Ammon's horn (tissue), 1 donor: ENCODE results near the gene RGS6.

Experiments used
- DNase-seq: peaks from one replicate; pipeline ENCODE4 v3.0.0-alpha.2; 2016; ENCODE audit warnings: low spot score

RGS6 gene

DNA sequence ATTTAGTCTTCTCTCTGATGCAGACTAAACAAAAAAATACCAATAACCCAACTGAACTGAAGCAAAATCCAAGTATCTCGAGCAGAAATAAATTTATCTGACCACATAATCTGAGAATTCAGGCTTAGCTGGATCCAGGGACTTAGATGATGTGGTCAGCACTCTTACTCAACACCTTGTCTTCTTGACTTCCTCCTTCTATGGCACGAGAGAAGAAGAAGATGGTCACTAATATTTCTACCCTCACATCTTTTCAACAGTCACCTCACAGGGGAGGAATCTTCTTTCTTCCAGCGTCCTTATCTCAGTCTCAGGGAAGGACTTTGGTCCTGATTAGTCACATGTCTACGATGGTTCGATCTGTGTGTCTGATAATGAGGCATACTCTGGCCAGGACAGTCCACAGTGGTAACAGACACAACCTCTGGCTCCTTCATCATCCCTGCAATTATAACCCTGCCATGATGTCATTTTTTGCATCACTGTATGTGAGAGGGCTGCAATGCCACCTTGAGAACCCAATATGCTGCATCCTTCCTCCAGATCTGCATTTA, 15.8 kb downstream of the RGS6 start:
- no peak for DNase-seq

DNA sequence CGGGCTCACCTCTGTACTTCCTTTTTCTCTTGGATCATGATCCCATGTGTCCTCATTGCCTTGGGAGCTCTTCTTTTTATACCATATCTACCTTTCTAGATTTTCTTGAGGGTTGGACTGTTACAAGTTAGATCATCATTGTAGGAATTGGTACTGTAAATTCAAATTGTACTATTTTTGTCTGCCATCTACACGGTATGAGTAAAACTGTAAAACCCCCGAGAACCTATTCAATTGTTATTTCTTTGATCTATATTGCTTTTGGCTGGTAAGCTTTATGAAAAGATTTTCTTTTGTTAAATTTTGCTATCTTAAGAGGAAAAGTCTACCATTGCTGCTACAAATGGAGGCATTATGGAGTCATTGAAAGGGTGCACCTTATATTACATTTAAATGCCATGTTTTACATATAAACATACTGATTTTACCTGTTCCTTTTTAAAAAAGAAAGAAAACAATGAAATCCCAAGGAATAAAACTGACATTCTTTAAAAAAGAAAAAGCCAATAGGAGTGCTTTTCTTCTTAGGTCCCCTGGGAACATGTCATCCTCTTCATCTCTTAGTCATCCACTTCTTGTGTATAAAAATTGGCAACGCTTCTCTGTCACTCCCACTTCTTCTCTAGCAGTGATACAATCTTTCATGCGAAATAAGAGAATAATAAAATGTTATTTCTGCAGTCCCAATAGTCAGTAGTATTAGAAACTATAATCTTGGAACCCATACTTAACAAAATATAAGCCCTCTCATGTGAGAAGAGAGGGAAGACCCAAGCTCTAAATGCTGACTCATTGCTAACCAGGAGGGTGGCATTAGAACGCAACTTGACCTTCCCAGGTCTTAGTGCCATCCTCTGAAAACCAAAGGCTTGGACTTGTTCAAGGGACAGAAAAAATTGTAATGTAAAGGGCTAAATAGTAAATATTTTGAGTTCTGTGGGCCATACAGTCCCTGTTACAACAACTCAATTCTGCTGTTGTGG, 20.4 kb downstream of the RGS6 start:
- no peak for DNase-seq

DNA sequence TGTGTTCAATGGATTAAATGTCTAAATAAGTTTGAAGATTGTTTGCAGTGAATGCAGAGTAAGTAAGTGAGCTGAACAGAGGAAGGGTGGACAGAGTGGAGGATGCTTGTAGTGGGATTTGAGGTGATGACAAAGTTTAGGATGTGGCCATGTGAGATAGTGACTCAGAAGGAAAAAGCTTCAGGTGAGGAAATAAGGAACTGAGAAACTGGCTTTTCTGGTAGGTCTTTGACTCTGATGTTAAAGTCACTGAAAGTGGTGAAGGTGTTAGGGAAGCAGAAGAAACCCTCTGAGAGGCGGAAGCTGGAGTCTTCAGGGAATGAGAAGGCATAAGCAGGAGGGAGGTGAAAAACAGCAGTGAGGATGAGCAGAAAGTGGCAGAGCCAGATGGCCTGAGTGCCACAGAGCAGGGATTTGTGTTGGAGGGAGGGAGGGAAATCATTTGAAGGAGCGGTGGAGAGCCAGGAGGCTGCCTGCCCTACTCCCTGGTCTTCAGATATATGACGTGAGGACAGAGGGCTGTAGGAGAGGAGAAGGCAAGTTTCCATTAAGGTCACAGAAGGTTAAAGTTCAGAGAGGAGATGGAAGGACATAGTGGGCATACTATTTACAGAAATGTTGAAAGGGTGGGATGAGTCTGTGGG, 24.8 kb downstream of the RGS6 start:
- no peak for DNase-seq

GRCh38 chr14:71959055-71959454, 26.8 kb downstream of the RGS6 start:
- DNase-seq, result no peak

DNA sequence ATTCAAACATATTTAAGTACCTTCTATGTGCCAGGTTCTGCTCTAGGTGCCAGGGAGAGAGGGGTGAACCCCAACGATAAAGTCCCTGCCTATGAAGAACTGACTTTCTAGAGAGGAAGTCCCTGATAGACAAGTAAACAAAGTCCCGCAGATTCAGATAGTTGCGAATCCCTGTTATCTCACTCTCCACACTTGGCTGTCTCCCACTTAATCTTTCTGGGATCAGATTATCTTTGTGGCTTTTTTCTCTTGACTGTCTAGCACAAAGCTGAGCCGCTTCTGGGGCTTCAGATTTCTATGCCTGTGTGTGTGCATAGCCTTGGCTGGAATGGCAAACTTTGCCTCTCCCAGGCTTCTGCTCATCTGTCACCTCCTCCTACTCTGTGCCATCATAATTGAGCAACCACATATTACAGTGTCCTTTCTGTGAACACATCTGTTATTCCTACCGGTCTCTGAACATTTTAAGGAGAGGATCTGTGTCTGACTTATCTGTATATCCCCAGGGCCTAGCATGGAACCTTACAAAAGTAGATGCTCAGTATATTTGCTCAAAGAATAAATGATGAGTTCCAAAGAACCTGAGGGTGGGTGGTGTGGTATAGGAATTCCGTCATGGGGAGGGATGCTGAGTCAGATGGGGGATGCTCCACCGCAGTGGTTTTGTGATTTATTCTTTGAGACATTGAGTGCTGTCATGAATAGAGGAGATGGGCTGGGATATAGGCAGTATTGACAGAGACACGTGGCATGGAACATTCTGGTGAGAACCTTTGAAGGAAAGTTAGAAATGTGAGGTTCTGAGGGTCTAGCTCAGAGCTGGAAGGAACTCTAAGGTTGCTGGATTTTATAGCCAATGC, 28.5 kb downstream of the RGS6 start:
- DNase-seq, result no peak

DNA sequence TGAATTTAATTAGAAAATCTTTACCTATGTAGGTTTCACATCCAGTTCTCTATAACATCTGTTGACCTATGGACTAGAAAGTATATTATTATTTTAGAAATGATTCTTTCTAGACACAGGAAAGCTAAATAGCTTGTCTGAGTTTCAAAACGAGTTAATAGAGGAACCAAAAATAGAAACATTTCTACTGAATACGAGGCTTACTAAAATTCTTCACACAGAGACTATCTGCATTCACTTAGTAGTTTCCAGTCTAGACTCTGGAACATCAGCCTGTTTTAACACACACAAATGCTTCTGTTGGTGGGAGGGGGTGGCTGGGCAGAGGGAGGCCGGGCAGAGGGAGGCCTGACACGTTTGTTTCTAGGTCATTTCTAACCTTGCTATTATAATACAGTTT, 29.7 kb downstream of the RGS6 start:
- no peak for DNase-seq

- DNase-seq, result no peak
Measured at GRCh38 chr14:71964716-71965115, 32.5 kb downstream of the RGS6 start.

GRCh38 chr14:71966528-71966927, 34.3 kb downstream of the RGS6 start:
- DNase-seq, result no peak

- no peak for DNase-seq
Measured at GRCh38 chr14:71967704-71968103, 35.5 kb downstream of the RGS6 start.

- DNase-seq, result no peak
Measured at GRCh38 chr14:71970272-71970671, 38.0 kb downstream of the RGS6 start.

- no peak for DNase-seq
Measured at GRCh38 chr14:71985538-71986189, 53.4 kb downstream of the RGS6 start.

- DNase-seq, result no peak
Measured at GRCh38 chr14:71988476-71988875, 56.2 kb downstream of the RGS6 start.

- no peak for DNase-seq
Measured at GRCh38 chr14:71988939-71989338, 56.7 kb downstream of the RGS6 start.

GRCh38 chr14:71994416-71994815, 62.2 kb downstream of the RGS6 start:
- DNase-seq, result no peak

GRCh38 chr14:71995741-71996140, 63.5 kb downstream of the RGS6 start:
- no peak for DNase-seq

DNA sequence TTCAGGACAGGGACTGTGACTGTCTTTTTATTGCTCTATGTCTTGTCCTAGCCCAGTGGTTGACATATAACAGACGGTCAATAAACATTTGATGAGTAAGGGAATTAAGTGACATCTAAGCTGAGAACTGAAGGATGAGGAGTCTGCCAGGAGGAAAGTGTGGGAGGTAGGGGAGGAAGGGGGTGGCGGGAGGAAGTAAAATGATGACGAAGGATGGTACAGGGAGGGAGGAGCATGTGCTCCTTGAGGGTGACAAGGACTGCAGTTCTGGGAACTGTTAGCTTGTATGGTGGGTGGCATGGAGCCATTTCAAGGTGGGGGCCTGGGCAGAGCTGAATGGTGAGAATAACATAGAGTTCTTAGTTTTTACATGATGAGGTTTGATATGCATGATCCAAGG, 64.4 kb downstream of the RGS6 start:
- no peak for DNase-seq

- DNase-seq, result peak; percentile 64
Measured at GRCh38 chr14:72000907-72001306, 68.7 kb downstream of the RGS6 start.

DNA sequence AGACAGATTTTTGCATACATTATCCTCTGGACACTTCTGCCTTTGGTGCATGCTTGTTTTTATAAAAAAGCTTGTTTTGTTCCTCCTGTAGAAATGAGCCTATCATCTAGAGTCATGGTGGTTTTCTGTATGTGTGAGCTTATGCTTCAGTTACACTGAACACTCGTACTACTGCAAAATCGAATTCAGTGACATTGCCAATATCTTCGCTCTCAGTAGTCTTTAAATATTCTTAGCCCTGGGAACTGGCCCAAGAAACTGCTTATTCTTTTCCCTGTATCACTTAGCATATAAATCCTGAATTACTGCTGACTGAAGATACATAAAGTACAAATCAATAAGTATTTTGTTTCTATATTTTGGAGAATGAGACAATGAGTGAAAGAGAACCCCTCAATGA, 70.5 kb downstream of the RGS6 start:
- DNase-seq, result no peak

DNA sequence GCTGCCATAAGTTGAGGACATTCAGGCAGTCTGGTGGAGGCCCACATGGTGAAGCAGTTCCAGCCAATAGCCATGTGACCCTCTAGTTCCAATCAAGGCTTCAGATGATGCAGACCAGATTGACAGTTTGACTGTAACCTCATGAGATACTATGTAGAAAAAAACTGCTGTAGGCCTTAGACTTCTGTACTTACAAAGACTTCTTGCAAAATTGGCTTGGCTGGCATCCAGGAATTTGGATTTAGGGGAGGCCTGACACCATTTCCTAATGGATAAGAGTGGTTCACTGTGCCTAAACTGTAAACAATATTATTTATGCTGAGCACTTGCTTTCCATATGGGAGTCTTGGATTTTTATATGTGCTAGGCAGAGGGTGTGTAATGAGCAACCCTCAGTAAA, 76.4 kb downstream of the RGS6 start:
- DNase-seq, result no peak

DNA sequence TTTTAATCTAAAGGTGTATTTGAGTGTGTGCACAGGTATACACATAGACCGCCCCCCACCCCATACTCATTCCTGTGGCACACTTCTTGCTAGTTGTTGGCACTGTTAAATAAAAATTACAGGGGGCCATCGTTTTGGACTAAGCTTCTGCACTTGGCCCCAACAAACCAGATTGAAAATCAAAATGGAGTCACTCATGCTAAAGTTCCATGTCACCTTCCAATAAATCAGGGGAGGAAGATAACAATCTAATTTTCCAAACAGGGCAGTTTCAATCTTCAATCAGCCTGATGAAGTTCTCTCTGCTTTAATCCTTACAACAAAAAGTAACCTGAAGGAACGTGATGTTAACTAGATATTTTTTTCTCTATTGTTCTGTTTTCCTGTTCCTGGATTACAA, 78.2 kb downstream of the RGS6 start:
- no peak for DNase-seq

DNA sequence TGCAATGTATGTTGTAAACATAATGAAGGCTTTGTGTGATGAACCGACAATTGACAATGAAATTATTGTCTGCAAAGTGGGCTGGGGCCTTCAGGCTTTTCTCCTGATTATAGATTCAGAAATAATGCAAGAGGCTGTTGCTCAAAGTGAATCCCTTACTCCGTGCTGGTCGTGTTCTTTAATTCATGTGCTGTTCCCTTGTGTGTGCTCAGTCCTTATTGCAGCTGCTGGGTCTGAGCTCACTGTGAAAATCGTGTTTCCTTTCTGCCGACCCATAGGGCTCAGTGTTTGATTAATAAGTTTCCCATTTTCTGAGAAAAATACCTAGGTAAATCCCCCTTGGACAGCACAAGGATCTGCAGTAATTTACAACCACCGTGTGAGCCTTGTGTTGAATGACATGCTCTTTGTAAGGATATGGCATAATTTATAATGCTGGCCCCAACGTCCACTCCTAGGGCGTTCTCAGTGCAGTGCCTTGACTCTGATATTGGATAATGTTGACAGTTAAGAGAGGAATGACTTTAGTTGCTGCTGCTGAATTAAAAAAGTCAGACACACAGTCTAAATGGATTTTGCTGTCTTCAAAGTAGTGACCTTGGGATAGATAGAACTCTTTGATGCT, 81.6 kb downstream of the RGS6 start:
- peak; percentile 5 for DNase-seq
